ENCODE data around the gene CCDC30.

CCDC30 gene

GRCh38 chr1:42462828-42463763 lies at the start of gene CCDC30:
Gene CCDC30, plus strand, starts transcription at chr1:42463286. Its CDS starts 17,266 bp downstream, at chr1:42480552.
- DNase-seq (ENCODE audit: low spot score): peak; percentile 98

- no peak for DNase-seq (ENCODE audit: low spot score)
Measured at GRCh38 chr1:42414551-42415496, 48.3 kb upstream of the CCDC30 start.

GRCh38 chr1:42417166-42417565 lies 45.9 kb upstream of the CCDC30 start:
- DNase-seq (ENCODE audit: low spot score): no peak

GRCh38 chr1:42418516-42418915 lies 44.6 kb upstream of the CCDC30 start:
- no peak for DNase-seq (ENCODE audit: low spot score)

GRCh38 chr1:42419126-42419821 lies 43.8 kb upstream of the CCDC30 start:
- DNase-seq (ENCODE audit: low spot score): no peak

- DNase-seq (ENCODE audit: low spot score): no peak
Measured at GRCh38 chr1:42420121-42420520, 43.0 kb upstream of the CCDC30 start.

GRCh38 chr1:42420911-42421585 lies 42.0 kb upstream of the CCDC30 start:
- DNase-seq (ENCODE audit: low spot score): peak; percentile 46

- DNase-seq (ENCODE audit: low spot score): no peak
Measured at GRCh38 chr1:42422737-42423136, 40.3 kb upstream of the CCDC30 start.

- DNase-seq (ENCODE audit: low spot score): no peak
Measured at GRCh38 chr1:42423681-42424080, 39.4 kb upstream of the CCDC30 start.

GRCh38 chr1:42424201-42424600 lies 38.9 kb upstream of the CCDC30 start:
- no peak for DNase-seq (ENCODE audit: low spot score)

- no peak for DNase-seq (ENCODE audit: low spot score)
Measured at GRCh38 chr1:42427240-42427639, 35.8 kb upstream of the CCDC30 start.

GRCh38 chr1:42429603-42430002 lies 33.5 kb upstream of the CCDC30 start:
- DNase-seq (ENCODE audit: low spot score): no peak

GRCh38 chr1:42430286-42431135 lies 32.6 kb upstream of the CCDC30 start:
- DNase-seq (ENCODE audit: low spot score): no peak

- DNase-seq (ENCODE audit: low spot score): no peak
Measured at GRCh38 chr1:42431514-42431913, 31.6 kb upstream of the CCDC30 start.

- DNase-seq (ENCODE audit: low spot score): no peak
Measured at GRCh38 chr1:42432714-42433113, 30.4 kb upstream of the CCDC30 start.

GRCh38 chr1:42433369-42433768 lies 29.7 kb upstream of the CCDC30 start:
- no peak for DNase-seq (ENCODE audit: low spot score)

- no peak for DNase-seq (ENCODE audit: low spot score)
Measured at GRCh38 chr1:42434340-42434739, 28.7 kb upstream of the CCDC30 start.

- DNase-seq (ENCODE audit: low spot score): no peak
Measured at GRCh38 chr1:42439940-42440339, 23.1 kb upstream of the CCDC30 start.

GRCh38 chr1:42442662-42443061 lies 20.4 kb upstream of the CCDC30 start:
- no peak for DNase-seq (ENCODE audit: low spot score)

GRCh38 chr1:42449256-42449655 lies 13.8 kb upstream of the CCDC30 start:
- no peak for DNase-seq (ENCODE audit: low spot score)

GRCh38 chr1:42450061-42450460 lies 13.0 kb upstream of the CCDC30 start:
- no peak for DNase-seq (ENCODE audit: low spot score)

Data from AG08396 (cell line).